ENCODE results near the gene STK32C. TPM values are rescaled to one million over a fixed set of nuclear protein-coding genes. Genes with fewer than 3 reads are reported as not detected.
A peak's percentile ranks its signal among the peaks of the same experiment; 100 is the strongest.

The STK32C gene
- total and polyA plus RNA-seq, 2 experiments from 2014 or later = 17.5 to 23.8 TPM

- Histone ChIP-seq H3K4me1 (ENCODE audit: low read depth) (no peaks in the 10 kb centered on the region), H3K27ac (no peak overlapping the region), H3K4me3 (no peak overlapping the region), H3K36me3 (no peaks in the 10 kb centered on the region), H3K27me3 (peaks cover 12% of the 10 kb centered on the region), H3K9me3 (ENCODE audit: low read depth) (no peaks in the 10 kb centered on the region)
- no peak for TF ChIP-seq CTCF (IDR thresholded peaks at IDR 0.05; ENCODE audit: low read depth, low read length)
- DNase-seq (ENCODE audit: low read depth in 1 of 2, low spot score in 1 of 2) = peak in 1 of 2 donors; percentile 7
Observed at GRCh38 chr10:132282667-132283603, 24.8 kb downstream of the STK32C start.

GRCh38 chr10:132281915-132282666 lies 25.7 kb downstream of the STK32C start:
- no peaks in the 10 kb centered on the region for H3K36me3 ChIP-seq

GRCh38 chr10:132280646-132281074 lies 27.1 kb downstream of the STK32C start:
- no peaks in the 10 kb centered on the region for H3K9me3 ChIP-seq (ENCODE audit: low read depth)
- no peaks in the 10 kb centered on the region for H3K36me3 ChIP-seq
- H3K27me3 ChIP-seq = peaks cover 6% of the 10 kb centered on the region
- H3K4me3 ChIP-seq = no peak overlapping the region
- no peaks in the 10 kb centered on the region for H3K4me1 ChIP-seq (ENCODE audit: low read depth)
- DNase-seq (ENCODE audit: low read depth in 1 of 2, low spot score in 1 of 2) = no peak
- H3K27ac ChIP-seq = no peak overlapping the region
- no peak for TF ChIP-seq CTCF (IDR thresholded peaks at IDR 0.05; ENCODE audit: low read depth, low read length)

More at GRCh38 chr10:132281915-132282666, 25.7 kb downstream of the STK32C start:
- no peak for DNase-seq (ENCODE audit: low read depth in 1 of 2, low spot score in 1 of 2)
- no peak overlapping the region for H3K27ac ChIP-seq
- H3K27me3 ChIP-seq = peaks cover 7% of the 10 kb centered on the region
- no peak for TF ChIP-seq CTCF (IDR thresholded peaks at IDR 0.05; ENCODE audit: low read depth, low read length)
- no peaks in the 10 kb centered on the region for H3K9me3 ChIP-seq (ENCODE audit: low read depth)
- H3K4me1 ChIP-seq (ENCODE audit: low read depth) = no peaks in the 10 kb centered on the region
- H3K4me3 ChIP-seq = no peak overlapping the region

- Histone ChIP-seq H3K27me3 (peaks cover 3% of the 10 kb centered on the region), H3K9me3 (ENCODE audit: low read depth) (no peaks in the 10 kb centered on the region), H3K36me3 (no peaks in the 10 kb centered on the region), H3K4me3 (no peak overlapping the region), H3K4me1 (ENCODE audit: low read depth) (no peaks in the 10 kb centered on the region), H3K27ac (no peak overlapping the region)
- DNase-seq (ENCODE audit: low read depth in 1 of 2, low spot score in 1 of 2) = no peak
- no peak for TF ChIP-seq CTCF (IDR thresholded peaks at IDR 0.05; ENCODE audit: low read depth, low read length)
Observed at GRCh38 chr10:132279873-132280645, 27.7 kb downstream of the STK32C start.

GRCh38 chr10:132277311-132277741 lies 30.4 kb downstream of the STK32C start:
- Histone ChIP-seq H3K27me3 (no peaks in the 10 kb centered on the region), H3K4me1 (ENCODE audit: low read depth) (no peaks in the 10 kb centered on the region), H3K27ac (no peak overlapping the region), H3K36me3 (no peaks in the 10 kb centered on the region), H3K9me3 (ENCODE audit: low read depth) (no peaks in the 10 kb centered on the region), H3K4me3 (no peak overlapping the region)
- DNase-seq (ENCODE audit: low read depth in 1 of 2, low spot score in 1 of 2) = no peak
- no peak for TF ChIP-seq CTCF (IDR thresholded peaks at IDR 0.05; ENCODE audit: low read depth, low read length)
